Peyer's patch (tissue), 4 donors: ENCODE measurements around the gene CD4. TPM values are rescaled to one million over a fixed set of nuclear protein-coding genes. Genes with fewer than 3 reads are reported as not detected.
A peak's percentile ranks its signal among the peaks of the same experiment; 100 is the strongest.
"Not testable (repeated sequence)": the region's sequence is repeated elsewhere in the genome, so short reads cannot be mapped to it uniquely, and the experiment has no call there.

Experiments used
- DNase-seq, 3 donors: peaks; one replicate each; pipeline ENCODE4 v3.0.0-alpha.2; 2017 to 2019
- H3K27ac ChIP-seq, 4 donors: fragments of 200-600 bp; sonication (generic); one replicate each; pipeline ENCODE4 v1.5.1; 2016 to 2019
- H3K27me3 ChIP-seq, 2 donors: fragments of 200-600 bp; sonication (generic); one replicate each; pipeline ENCODE4 v1.5.1; 2019
- H3K36me3 ChIP-seq, 3 donors: fragments of 200-600 bp; sonication (generic); one replicate each; pipeline ENCODE4 v1.5.1; 2016 to 2019
- H3K4me1 ChIP-seq, 4 donors: fragments of 200-600 bp; sonication (generic); one replicate each; pipeline ENCODE4 v1.5.1; 2016 to 2019
- H3K4me3 ChIP-seq, 4 donors: fragments of 200-600 bp; sonication (generic); 1 replicate in 3 of 4; 2 replicates in 1 of 4; pipeline ENCODE4 v1.5.1; 2016 to 2019; ENCODE audit warnings: mild to moderate bottlenecking in 1 of 4
- H3K9me3 ChIP-seq, 4 donors: fragments of 200-600 bp; sonication (generic); one replicate each; pipeline ENCODE4 v1.5.1; 2016 to 2019; ENCODE audit warnings: mild to moderate bottlenecking in 1 of 4
- POLR2A ChIP-seq, 2 donors: fragments of 450-650 bp; IDR thresholded peaks; one replicate each; pipeline ENCODE4 v1.5.1; 2017; ENCODE audit warnings: antibody characterized with exemption in 2 of 2, mild to moderate bottlenecking in 2 of 2, moderate library complexity in 2 of 2
- total RNA-seq, 4 donors: library from RNA; depleted of rRNA; stranded (reverse); fragments of >200 nt; gene quantifications; one replicate each; pipeline ENCODE4 v1.1.0, GENCODE V29; 2016
- TF ChIP-seq, protein P1 (sequence below), 6 experiments: fragments of 450-650 bp in 4 of 6; fragments of 200-600 bp in 2 of 6; sonication (generic) in 1 of 6; IDR thresholded peaks; one replicate each; pipeline ENCODE4 v1.5.1; 2017 to 2019; ENCODE audit warnings: antibody characterized with exemption in 6 of 6, mild to moderate bottlenecking in 3 of 6, moderate library complexity in 1 of 6

Gene CD4
- total RNA-seq, 4 donors from 2014 or later: 2.1 to 9.1 (median 4.0) TPM

GRCh38 chr12:6860942-6861341 lies 71.6 kb downstream of the CD4 start:
- no peak for DNase-seq
- Histone ChIP-seq H3K9me3 (no peaks in the 10 kb centered on the region), H3K4me3 (no peak overlapping the region), H3K27ac (no peak overlapping the region), H3K27me3 (no peaks in the 10 kb centered on the region), H3K4me1 (no peaks in the 10 kb centered on the region), H3K36me3 (peaks cover 0 to 97% (median 0%) of the 10 kb centered on the region in 3 donors)
- no peak for TF ChIP-seq POLR2A (IDR thresholded peaks at IDR 0.05)
- TF ChIP-seq, protein P1, sequence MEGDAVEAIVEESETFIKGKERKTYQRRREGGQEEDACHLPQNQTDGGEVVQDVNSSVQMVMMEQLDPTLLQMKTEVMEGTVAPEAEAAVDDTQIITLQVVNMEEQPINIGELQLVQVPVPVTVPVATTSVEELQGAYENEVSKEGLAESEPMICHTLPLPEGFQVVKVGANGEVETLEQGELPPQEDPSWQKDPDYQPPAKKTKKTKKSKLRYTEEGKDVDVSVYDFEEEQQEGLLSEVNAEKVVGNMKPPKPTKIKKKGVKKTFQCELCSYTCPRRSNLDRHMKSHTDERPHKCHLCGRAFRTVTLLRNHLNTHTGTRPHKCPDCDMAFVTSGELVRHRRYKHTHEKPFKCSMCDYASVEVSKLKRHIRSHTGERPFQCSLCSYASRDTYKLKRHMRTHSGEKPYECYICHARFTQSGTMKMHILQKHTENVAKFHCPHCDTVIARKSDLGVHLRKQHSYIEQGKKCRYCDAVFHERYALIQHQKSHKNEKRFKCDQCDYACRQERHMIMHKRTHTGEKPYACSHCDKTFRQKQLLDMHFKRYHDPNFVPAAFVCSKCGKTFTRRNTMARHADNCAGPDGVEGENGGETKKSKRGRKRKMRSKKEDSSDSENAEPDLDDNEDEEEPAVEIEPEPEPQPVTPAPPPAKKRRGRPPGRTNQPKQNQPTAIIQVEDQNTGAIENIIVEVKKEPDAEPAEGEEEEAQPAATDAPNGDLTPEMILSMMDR (IDR thresholded peaks at IDR 0.05): no peak

- H3K27me3 ChIP-seq: no peaks in the 10 kb centered on the region
- peaks cover 0 to 95% (median 0%) of the 10 kb centered on the region in 3 donors for H3K36me3 ChIP-seq
- H3K4me3 ChIP-seq: no peak overlapping the region
- no peak for TF ChIP-seq POLR2A (IDR thresholded peaks at IDR 0.05)
- TF ChIP-seq, protein P1 (IDR thresholded peaks at IDR 0.05): no peak
- H3K9me3 ChIP-seq: no peaks in the 10 kb centered on the region
- H3K4me1 ChIP-seq: no peaks in the 10 kb centered on the region
- H3K27ac ChIP-seq: no peak overlapping the region
- DNase-seq: no peak
These were observed 72.1 kb downstream of the CD4 start for GRCh38 chr12:6861391-6861790.

DNA sequence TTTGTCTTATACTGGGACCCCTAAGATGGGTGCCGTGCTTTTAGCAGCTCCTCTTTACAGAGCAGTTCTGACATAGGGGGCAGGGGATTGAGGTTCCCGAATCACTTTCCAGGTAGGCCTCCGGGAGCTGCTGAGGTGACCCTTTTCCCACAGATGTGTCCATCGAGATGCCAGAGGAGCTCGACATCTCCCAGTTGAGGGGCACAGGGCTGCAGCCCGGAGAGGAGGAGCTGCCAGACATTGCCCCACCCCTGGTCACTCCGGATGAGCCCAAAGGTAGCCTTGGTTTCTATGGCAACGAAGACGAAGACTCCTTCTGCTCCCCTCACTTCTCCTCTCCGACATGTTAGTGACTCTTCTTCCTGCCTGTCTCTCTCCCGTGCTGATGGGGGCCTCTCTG lies 73.7 kb downstream of the CD4 start:
- peaks cover 0 to 78% (median 0%) of the 10 kb centered on the region in 3 donors for H3K36me3 ChIP-seq

GRCh38 chr12:6863586-6864321 lies 74.4 kb downstream of the CD4 start:
- H3K9me3 ChIP-seq: no peaks in the 10 kb centered on the region
- peaks cover 0 to 71% (median 0%) of the 10 kb centered on the region in 3 donors for H3K36me3 ChIP-seq
- H3K27ac ChIP-seq: no peak overlapping the region
- no peaks in the 10 kb centered on the region for H3K27me3 ChIP-seq
- no peak for TF ChIP-seq POLR2A (IDR thresholded peaks at IDR 0.05)
- TF ChIP-seq, protein P1 (IDR thresholded peaks at IDR 0.05): no peak
- peaks cover 0 to 12% (median 4%) of the 10 kb centered on the region in 4 donors for H3K4me1 ChIP-seq
- no peak for DNase-seq
- no peak overlapping the region for H3K4me3 ChIP-seq

More for the DNA sequence above, 73.7 kb downstream of the CD4 start:
- peaks cover 0 to 6% (median 0%) of the 10 kb centered on the region in 4 donors for H3K4me1 ChIP-seq
- no peaks in the 10 kb centered on the region for H3K27me3 ChIP-seq
- no peak for DNase-seq
- no peak overlapping the region for H3K4me3 ChIP-seq
- TF ChIP-seq POLR2A (IDR thresholded peaks at IDR 0.05): no peak
- TF ChIP-seq, protein P1 (IDR thresholded peaks at IDR 0.05): no peak
- H3K9me3 ChIP-seq: no peaks in the 10 kb centered on the region
- no peak overlapping the region for H3K27ac ChIP-seq

GRCh38 chr12:6865307-6865706 lies 76.0 kb downstream of the CD4 start:
- DNase-seq, H3K27me3 ChIP-seq, H3K4me3 ChIP-seq, H3K27ac ChIP-seq, H3K9me3 ChIP-seq: not testable (repeated sequence)
- Histone ChIP-seq H3K36me3 (peaks cover 0 to 68% (median 0%) of the 10 kb centered on the region in 3 donors), H3K4me1 (peaks cover 0 to 27% (median 8%) of the 10 kb centered on the region in 4 donors)

DNA sequence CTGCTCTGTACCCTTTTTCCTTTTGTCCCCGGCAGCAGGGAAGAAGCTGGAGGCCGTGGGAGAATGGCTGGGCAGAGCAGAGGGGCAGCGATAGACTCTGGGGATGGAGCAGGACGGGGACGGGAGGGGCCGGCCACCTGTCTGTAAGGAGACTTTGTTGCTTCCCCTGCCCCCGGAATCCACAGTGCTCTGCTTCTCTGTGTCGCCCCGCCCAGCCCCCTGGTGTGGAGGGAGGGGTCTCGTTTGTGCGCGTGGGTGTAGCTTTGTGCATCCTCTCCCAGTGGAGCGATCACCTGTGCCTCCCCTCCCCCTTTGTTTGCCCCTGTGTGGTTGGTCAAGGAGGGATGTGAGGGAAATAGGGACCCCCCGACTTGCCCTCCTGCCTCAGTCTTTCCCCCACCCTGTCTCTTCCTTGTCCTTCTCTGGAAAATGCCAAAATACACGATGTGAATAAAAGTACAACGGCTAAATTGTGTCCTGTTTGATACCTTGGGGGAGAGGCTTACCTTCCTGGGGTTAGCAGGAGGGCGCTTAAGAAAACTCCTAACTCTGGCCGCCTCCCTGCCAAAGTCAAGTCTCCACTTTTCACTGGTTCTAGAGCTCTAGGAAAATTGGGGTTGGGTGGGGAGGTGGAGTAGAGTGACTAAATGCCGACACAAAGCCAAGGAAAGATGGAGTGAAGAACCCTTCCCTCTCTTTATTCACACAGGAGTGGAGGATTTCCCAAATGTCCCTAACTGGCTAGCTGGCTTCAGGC lies 77.0 kb downstream of the CD4 start:
- no peaks in the 10 kb centered on the region for H3K9me3 ChIP-seq
- TF ChIP-seq POLR2A (IDR thresholded peaks at IDR 0.05): no peak
- TF ChIP-seq, protein P1 (IDR thresholded peaks at IDR 0.05): no peak
- peak overlapping the region; percentile 93 to 99 (median 96) for H3K4me3 ChIP-seq
- peak overlapping the region; percentile 96 to 100 (median 98) for H3K27ac ChIP-seq
- H3K27me3 ChIP-seq: no peaks in the 10 kb centered on the region
- no peak for DNase-seq
- peaks cover 0 to 37% (median 9%) of the 10 kb centered on the region in 4 donors for H3K4me1 ChIP-seq
- peaks cover 0 to 68% (median 0%) of the 10 kb centered on the region in 3 donors for H3K36me3 ChIP-seq
